Omental fat pad (tissue), 4 donors: ENCODE measurements around the gene PADI1. TPM values are rescaled to one million over a fixed set of nuclear protein-coding genes. Genes with fewer than 3 reads are reported as not detected.

Experiments used
- ATAC-seq: fragments of 150-250 bp; one replicate; pipeline ENCODE4 v1.9.1; 2016; ENCODE audit warnings: mild to moderate bottlenecking, moderate library complexity; ENCODE audit not compliant: low FRiP score
- DNase-seq: peaks from one replicate; pipeline ENCODE4 v3.0.0-alpha.2; 2019; ENCODE audit warnings: low spot score
- CTCF ChIP-seq, 3 donors: fragments of 450-650 bp; IDR thresholded peaks; one replicate each; pipeline ENCODE4 v1.5.1; 2016 to 2017; ENCODE audit warnings: antibody characterized with exemption in 3 of 3, mild to moderate bottlenecking in 3 of 3, moderate library complexity in 2 of 3
- small RNA-seq: library from RNA; depleted of rRNA; stranded (forward); fragments of <200 nt; gene quantifications from one replicate; pipeline ENCODE3, GENCODE V24; 2016
- total RNA-seq, 4 donors: library from RNA; depleted of rRNA; stranded (reverse); fragments of >200 nt; gene quantifications; one replicate each; pipeline ENCODE4 v1.1.0, GENCODE V29; 2016

The PADI1 gene
- total RNA-seq, 4 donors from 2014 or later: not detected

GRCh38 chr1:17287130-17287776, 82.3 kb downstream of the PADI1 start:
- ATAC-seq (no peak), DNase-seq (no peak)
- TF ChIP-seq CTCF (IDR thresholded peaks at IDR 0.05): no peak

DNA sequence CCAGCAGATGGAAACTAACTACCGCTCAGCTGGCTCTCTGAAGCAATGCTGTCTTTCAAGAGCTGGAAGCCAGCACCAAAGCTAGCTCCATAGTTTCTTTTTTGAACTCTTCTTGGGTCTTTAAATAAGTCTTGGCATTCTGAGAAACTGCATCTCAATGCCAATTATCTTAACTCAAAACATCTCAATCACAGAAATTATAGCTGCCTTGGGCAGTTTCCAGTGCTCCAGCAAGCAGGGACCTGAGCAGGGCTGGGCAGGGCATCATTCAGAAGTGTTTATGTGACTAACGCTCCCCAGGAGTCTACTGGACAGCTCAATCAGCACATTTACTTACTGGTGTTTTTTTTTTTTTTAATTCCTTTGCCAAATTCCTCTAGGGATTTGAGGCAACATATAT, 84.8 kb downstream of the PADI1 start:
- ATAC-seq: no peak
- TF ChIP-seq CTCF (IDR thresholded peaks at IDR 0.05): no peak
- DNase-seq: no peak

GRCh38 chr1:17290553-17290952, 85.6 kb downstream of the PADI1 start:
- no peak for TF ChIP-seq CTCF (IDR thresholded peaks at IDR 0.05)
- ATAC-seq (no peak), DNase-seq (no peak)

DNA sequence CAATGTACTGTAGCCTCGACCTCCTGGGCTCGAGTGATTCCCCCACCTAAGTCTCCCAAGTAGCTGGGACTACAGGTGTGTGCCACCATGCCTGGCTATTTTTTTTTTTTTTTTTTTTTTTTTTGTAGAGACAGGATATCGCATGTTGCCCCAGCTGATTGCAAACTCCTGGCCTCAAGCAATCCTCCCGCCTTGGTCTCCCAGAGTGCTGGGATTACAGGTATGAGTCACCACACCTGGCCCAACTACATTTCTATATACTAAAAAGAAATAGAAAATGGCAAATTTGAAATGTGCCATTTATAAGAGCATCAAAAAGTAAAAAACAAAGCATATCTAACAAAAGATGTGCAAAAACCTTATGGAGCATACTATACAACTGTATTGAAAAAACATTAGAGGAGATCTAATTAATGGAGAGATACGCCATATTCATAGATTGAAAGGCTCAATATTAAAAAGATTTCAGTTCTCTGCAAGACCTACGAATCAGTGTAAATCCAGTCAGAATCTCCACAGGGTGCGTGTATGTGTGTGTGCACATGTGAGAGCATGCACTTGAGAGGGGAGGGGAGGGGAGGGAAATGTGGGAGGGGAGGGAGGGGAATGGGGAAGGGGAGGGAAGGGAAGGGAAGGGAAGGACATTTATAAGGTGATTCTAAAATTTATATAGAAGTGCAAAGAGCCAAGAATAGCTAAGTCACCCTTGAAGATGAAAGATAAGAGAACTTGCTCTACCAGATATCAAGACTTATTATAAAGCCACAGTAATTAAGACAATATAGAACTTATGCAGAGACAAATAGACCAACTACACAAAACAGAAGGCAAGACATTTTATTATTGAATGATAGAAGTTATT, 87.6 kb downstream of the PADI1 start:
- ATAC-seq: no peak
- DNase-seq: no peak
- no peak for TF ChIP-seq CTCF (IDR thresholded peaks at IDR 0.05)

- no peak for DNase-seq
- TF ChIP-seq CTCF (IDR thresholded peaks at IDR 0.05): no peak
- no peak for ATAC-seq
These were observed 88.9 kb downstream of the PADI1 start for GRCh38 chr1:17293681-17294425.

DNA sequence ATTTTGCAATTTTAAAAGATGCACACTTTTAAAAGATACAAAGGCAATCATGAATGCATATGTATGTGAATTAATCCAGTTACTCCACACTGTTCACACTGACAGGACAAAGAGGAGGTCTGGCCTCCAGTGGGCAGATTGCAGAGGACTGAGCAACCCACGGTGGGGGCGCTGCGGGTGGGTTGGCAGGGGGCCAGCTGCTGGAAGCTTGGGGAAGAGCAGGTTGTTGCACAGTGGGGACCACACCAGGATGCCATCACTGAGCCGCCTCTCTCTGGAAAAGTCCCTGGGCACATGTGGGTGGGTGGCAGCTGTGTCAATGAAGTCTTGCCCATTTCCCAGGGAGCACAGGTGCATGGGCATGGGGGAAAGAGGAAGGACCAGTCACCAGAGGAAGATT, 90.4 kb downstream of the PADI1 start:
- no peak for TF ChIP-seq CTCF (IDR thresholded peaks at IDR 0.05)
- no peak for DNase-seq

More for the DNA sequence above, 90.4 kb downstream of the PADI1 start:
- ATAC-seq: no peak

Small RNA genes lying within 50 kb of the gene (small RNA-seq; reads per million reads assigned to genes)
- gene MIR3972: not detected

Other genes starting within 250 kb of the PADI1 start
- 10 to 100 TPM in 3 of 4 donors, 1 to 10 TPM in 1; 9.3 to 17.9 (median 10.6) TPM for gene MFAP2, start 224.5 kb upstream of the PADI1 start, total RNA-seq
- gene ATP13A2, start 193.2 kb upstream of the PADI1 start, total RNA-seq: 10 to 100 TPM; 18.7 to 38.9 (median 32.8) TPM
- gene SDHB, start 151.1 kb upstream of the PADI1 start, total RNA-seq: 100 to 1,000 TPM in 3 of 4 donors, 10 to 100 TPM in 1; 84.2 to 128 (median 117) TPM
- gene PADI2, start 85.7 kb upstream of the PADI1 start, total RNA-seq: 10 to 100 TPM in 1 of 4 donors, 1 to 10 TPM in 2, under 1 TPM in 1; 0.37 to 19.9 (median 1.6) TPM
- not detected for gene PADI3, start 44.0 kb downstream of the PADI1 start, total RNA-seq
- gene PADI4, start 103.1 kb downstream of the PADI1 start, total RNA-seq: 10 to 100 TPM in 1 of 4 donors, 1 to 10 TPM in 2, under 1 TPM in 1; 0.56 to 16.1 (median 2.2) TPM
- gene PADI6, start 167.1 kb downstream of the PADI1 start, total RNA-seq: not detected
- 10 to 100 TPM; 20.9 to 44.4 (median 26.6) TPM for gene RCC2, start 234.5 kb downstream of the PADI1 start, total RNA-seq